NOMO-1 treated with DMSO at 0.1 percent for 48 hours (cell line): ENCODE results near the gene CYP19A1.
A peak's percentile ranks its signal among the peaks of the same experiment; 100 is the strongest.

Experiments
- DNase-seq: peaks from one replicate; lab custom pipeline; 2025; ENCODE audit not compliant: unreplicated experiment; lab: John Stamatoyannopoulos, UW

Gene CYP19A1

DNA sequence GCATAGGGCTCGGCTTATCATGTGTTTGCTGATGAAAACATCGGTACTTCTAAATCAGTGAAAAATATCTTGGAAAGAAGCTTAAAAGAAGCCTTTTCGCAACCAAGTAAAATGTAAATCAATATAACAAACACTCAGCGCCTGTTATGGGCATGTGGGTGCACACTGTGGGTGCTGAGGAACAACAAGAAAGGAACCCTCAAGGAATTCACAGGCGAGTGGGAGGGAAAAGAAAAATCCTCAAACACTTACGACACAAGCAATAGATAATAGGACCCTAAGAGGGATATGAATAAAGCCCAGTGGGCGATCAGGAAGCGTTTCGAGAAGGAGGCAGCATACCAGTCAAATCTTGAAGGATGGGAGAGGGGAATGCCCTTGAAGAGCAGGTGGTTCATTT, 25.0 kb upstream of the CYP19A1 start:
- DNase-seq = no peak

- DNase-seq = peak; percentile 58
Measured at GRCh38 chr15:51359981-51360380, 21.6 kb upstream of the CYP19A1 start.

DNA sequence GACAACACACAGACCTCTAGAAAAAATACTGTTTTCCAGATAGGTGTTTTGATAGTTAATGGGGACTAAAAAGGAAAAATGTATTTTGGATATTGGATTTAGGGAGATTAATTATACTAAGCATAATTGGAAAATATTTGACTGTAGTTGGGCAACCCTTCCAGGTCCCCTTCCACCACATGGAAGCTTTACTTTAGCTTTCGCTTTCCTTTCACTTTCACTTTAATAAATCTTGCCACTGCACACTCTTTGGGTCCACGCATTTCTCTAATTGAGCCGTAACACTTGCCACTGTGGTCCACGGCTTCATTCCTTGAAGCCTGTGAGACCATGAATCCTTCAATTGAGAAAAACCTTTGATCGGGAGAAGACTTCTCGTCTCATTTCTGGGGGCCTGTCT, 18.6 kb upstream of the CYP19A1 start:
- DNase-seq = peak; percentile 12

GRCh38 chr15:51356147-51356546, 17.8 kb upstream of the CYP19A1 start:
- no peak for DNase-seq

DNA sequence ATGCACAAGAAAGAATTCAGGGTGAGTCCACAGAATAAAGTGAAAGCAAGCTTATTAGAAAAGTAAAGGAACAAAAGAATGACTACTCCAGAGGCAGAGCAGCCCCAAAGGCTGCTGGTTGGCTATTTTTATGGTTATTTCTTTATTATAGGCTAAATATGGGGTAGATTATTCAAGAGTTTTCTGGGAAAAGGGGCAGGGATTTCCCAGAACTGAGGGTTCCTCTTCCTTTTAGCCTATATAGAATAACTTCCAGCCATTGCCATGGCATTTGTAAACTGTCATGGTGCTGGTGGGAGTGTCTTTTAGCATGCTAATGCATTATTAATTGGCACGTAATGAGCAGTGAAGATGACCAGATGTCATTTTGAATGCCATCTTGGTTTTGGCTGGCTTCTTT, 16.7 kb upstream of the CYP19A1 start:
- DNase-seq = no peak

DNA sequence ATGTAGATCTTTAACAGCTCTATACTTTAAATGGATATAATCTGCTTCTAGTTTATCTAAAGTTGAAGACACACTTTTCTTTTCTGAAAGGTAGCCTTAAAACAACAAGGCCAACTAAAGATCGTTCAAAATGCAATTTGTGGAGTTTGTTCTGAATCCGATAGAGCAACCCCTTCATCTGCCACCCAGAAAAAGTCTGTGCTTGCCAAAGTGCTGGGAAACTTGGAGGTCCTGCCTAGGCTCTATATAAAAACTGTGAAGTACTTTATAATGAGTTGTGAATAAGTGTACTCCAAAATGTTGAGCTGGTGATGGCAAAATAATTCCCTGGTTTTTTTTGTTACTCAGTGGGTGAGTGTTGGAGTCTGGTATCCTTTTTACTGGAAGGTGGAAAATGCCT, 15.6 kb upstream of the CYP19A1 start:
- DNase-seq = no peak

DNA sequence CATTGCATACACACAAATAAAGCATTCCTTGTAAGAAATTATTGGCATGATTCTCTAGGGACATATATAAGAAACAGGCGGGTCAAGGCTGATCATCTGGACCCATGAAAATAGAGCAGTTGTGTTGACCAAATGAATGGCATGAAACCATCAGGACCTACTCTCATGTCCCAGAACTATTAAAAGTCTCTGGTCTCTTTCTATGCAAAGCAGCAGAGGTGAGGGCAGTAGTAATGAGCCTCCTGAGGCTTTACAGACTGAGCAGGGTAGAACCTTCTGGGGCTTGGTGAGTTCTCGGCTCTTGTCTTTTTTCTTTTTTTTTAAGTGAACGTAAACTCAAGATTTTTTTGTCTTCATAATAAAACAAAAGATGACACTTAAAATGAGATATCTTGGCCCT, 12.3 kb upstream of the CYP19A1 start:
- DNase-seq = no peak

DNA sequence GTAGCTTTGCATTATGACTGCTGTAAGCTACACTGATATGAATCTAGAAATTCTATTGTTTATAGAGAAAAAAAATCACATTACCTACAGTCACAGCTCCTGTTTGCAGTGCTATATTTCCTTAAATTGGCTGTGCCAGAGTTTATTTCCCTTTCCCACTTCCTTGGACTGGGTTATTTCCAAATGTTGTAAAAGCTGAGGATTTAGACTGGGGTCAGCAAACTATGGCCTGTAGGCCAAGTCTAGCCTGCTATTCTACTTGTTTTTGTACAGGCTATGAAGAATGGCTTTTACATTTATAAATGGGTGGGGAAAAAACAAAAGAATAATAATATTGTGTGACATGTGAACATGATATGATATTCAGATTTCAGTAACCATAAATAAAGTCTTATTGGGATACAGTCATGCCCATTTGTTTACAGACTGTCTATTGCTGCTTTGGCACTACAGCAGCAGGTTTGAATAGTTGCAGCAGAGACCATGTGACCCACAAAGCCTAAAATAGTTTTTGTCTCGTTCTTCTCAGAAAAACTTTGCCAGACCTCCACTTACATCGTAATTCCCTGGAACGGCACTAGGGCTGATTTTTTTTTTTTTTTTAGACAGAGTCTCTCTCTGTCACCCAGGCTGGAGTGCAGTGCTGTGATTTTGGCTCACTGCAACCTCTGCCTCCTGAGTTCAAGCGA, 10.9 kb upstream of the CYP19A1 start:
- DNase-seq = no peak

- peak; percentile 25 for DNase-seq
Measured at GRCh38 chr15:51348688-51349087, 10.3 kb upstream of the CYP19A1 start.

DNA sequence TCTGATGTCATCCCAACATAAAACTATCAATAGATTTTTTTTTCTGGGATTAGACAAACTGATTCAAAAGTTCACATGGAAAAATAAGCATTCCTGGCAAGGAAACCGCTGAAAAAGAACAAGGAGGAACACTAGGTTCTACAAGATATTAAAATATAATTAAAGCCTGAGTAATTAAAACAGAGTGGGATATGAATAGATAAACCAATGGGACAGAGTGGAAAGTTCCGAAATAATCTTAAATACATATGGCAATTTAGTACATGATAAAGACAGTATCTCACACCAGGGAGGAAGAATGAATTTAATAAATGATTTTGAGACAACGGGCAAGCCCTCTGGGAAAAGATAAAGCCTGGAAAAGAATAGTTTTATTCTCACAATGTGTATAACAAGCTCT, 7.7 kb upstream of the CYP19A1 start:
- no peak for DNase-seq

GRCh38 chr15:51343466-51343865, 5.1 kb upstream of the CYP19A1 start:
- no peak for DNase-seq

- no peak for DNase-seq
Measured at GRCh38 chr15:51342227-51342999, 4.0 kb upstream of the CYP19A1 start.

- no peak for DNase-seq
Measured at GRCh38 chr15:51341366-51342226, 3.2 kb upstream of the CYP19A1 start, which contains the start of gene GLDN. GLDN (plus strand) TSS chr15:51341655; CDS start chr15:51341685, 30 bp downstream.

DNA sequence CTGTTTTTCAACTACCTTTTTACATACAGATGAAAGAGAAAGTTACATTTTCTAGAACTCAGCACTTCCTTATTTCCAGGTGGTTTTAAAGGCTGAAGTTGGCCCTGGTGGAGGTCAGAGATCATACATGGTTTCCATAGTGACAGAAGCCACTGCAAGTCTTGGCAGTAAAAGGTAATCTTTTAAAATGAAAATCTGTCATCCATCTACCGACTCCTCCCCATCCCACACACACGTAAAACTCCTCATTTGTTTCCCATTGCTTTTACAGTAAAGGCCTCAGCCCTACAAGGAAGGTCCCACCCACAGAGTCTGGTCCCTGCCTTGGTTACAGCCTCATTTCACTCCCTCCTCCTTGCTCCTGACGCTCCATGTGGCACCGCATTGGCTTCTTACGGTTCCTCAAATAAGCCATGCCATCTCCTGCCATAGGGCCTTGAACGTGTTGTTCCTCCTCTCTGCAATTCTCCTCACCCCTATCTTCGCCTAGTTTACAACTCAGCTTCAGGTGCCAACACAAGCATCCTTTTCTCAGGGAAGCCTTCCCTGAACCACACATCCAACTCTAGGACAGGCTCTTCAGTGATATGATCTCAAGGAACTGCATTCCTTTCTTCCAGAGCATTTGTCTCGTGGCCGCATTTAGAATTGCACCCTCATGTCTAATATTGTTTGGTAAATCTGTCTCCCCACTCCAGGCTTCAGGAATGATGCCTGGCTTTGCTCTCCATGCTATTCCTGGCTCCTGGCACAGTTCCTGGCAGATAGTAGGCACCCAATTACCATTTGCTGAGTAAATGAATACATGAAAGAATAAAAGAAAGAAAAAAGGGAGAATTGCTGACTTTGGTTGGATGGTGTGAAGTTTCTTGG, 2.6 kb downstream of the CYP19A1 start:
- DNase-seq = peak; percentile 74

DNA sequence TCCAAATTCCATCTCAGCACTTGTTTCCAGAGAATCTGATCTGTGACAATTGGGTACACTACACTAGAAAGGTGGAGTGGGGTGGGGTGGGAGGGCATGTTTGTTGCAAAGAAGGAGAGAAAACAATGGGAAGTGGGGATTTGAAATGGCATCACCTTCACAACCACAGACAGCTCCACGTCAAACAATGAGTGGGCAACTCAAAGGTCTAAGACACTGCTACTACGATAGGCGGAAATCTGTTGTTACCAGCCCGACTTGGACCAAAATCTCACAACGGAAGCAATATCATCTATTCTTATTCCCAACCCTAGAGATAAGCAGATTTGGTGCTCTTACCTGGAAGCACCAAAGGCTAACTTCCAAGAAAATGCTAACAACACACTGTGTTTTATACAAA, 3.3 kb downstream of the CYP19A1 start:
- no peak for DNase-seq

DNA sequence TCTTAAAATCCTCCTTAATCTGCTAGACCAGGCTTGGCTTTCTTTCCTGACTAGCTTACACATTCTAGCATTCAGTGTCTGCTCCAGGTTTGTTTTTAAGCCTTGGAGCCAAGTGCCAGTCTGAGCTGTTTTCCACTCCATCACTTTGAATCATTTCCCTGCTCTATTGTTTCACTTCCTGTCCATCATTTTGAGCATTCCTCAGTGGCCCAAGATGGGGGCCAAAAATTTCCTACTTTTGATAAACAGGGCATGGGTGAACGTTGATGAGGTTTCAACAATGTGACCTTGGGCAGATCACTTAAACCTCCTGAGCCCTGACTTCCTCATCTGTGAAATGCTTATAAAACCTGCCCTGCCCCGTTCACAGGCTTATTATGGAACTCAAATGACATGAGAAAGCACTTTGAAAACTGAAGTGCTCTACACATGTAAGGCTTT, 4.4 kb downstream of the CYP19A1 start:
- DNase-seq = peak; percentile 67

DNA sequence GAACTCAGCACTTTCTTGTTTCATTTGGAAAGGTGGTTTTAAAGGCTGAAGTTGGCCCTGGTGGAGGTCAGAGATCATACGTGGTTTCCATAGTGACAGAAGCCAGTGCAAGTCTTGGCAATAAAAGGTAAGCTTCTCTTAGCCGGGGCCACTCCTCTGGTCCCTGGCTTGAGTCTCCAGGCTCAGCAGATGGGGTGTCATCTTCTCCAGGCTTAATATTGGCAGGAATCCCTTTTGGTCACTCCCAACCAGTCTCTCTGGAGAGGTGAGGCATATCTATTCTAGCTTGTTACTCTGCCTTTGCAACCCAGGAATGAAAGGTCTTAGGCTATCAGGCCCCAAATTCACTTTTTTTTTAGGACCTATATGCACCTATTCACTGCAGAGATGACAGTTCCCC, 4.8 kb downstream of the CYP19A1 start:
- DNase-seq = no peak

DNA sequence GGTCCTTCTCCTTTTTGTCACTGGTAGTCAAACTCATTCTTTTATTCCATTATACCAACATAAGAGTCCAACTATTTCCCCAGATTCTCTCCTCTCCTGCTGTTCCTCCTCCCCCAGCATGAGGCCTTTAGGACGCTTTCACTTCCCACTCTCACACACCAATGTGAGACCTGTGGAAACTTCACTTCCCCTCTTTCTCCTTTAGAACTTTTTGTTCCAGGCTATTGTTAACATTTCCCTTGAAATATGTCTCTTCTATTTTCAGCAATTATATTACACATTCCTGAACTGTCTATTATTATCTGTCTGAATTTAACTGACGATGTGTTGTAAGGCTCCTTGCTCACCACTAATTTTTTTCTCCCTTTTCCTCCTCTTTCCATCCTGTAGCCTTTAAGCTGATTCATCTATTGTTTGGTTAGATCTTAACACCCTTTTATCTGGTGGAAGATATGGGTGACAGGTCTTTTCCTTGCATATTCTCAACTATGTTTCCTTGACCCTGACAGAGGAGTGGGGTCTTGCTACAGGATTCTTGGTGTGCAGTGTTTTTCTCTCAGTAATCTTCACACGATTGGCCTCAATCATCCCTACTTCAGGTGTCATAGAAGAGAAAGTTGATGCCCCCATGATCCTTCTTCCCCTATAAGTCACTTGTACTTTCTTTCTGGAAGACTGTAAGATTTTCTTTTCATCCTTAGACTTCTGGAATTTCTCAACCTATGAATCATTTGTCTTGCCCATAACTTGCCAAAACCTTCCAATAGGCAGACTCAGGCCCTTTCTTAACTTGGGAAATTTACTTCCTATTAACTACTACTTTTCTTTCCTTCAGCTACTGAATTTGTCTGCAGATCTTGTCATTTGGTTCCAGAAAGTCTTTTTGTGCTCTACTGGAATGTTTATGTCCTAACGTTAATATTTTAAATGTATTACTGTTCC, 5.9 kb downstream of the CYP19A1 start:
- DNase-seq = peak; percentile 86

DNA sequence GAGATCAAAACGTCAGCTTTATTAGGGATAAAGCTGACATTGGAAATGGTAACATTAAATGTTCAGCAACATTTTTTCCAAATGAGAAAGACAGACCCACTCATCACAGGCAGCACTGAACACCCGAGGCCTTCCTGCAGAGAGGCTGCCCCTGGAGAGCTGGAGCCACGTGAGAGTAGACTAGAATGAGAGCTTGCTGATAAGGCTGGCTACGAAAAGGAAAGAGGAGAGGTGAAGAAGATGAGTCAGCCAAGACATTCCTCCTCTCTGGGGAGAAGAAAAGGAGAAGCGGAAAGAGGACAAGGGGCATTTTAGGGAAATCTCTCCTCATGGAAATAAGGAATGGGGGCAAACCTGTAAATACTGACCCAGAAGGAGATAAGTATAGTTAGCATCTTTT, 7.3 kb downstream of the CYP19A1 start:
- no peak for DNase-seq
